HG02884 (cell line): ENCODE measurements around the gene SPI1.
"Not testable (repeated sequence)": the region's sequence is repeated elsewhere in the genome, so short reads cannot be mapped to it uniquely, and the experiment has no call there.

Experiments
- ATAC-seq: cut with Tn5 transposase; IDR thresholded peaks from one replicate; pipeline ENCODE4 v1.9.1; 2021; ENCODE audit warnings: mild to moderate bottlenecking, moderate library complexity; ENCODE audit not compliant: unreplicated experiment

Gene SPI1

GRCh38 chr11:47342036-47342803 lies 36.1 kb downstream of the SPI1 start:
- no peak for ATAC-seq

- ATAC-seq, result no peak
Observed at GRCh38 chr11:47340980-47341775, 37.2 kb downstream of the SPI1 start.

- no peak for ATAC-seq
Observed at GRCh38 chr11:47340010-47340409, 38.3 kb downstream of the SPI1 start.

GRCh38 chr11:47338396-47339241 lies 39.7 kb downstream of the SPI1 start:
- no peak for ATAC-seq

- ATAC-seq, result no peak
Observed at GRCh38 chr11:47337229-47337924, 41.0 kb downstream of the SPI1 start.

GRCh38 chr11:47336595-47336994 lies 41.8 kb downstream of the SPI1 start:
- ATAC-seq, result no peak

- ATAC-seq, result no peak
Observed at GRCh38 chr11:47335733-47336132, 42.6 kb downstream of the SPI1 start.

GRCh38 chr11:47334699-47335411 lies 43.5 kb downstream of the SPI1 start:
- not testable (repeated sequence) for ATAC-seq

- no peak for ATAC-seq
Observed at GRCh38 chr11:47333886-47334443, 44.4 kb downstream of the SPI1 start.

GRCh38 chr11:47333526-47333845 lies 44.9 kb downstream of the SPI1 start:
- ATAC-seq, result no peak

- no peak for ATAC-seq
Observed at GRCh38 chr11:47332791-47333525, 45.4 kb downstream of the SPI1 start.

- ATAC-seq, result no peak
Observed at GRCh38 chr11:47332303-47332711, 46.0 kb downstream of the SPI1 start.

- ATAC-seq, result no peak
Observed at GRCh38 chr11:47331454-47332302, 46.7 kb downstream of the SPI1 start.

GRCh38 chr11:47329987-47330931 lies 48.1 kb downstream of the SPI1 start:
- no peak for ATAC-seq

GRCh38 chr11:47329431-47329986 lies 48.8 kb downstream of the SPI1 start:
- ATAC-seq, result no peak

- ATAC-seq, result no peak
Observed at GRCh38 chr11:47328449-47329390, 49.6 kb downstream of the SPI1 start.
